ENCODE results near the gene MN1.
A peak's percentile ranks its signal among the peaks of the same experiment; 100 is the strongest.
"Not testable (repeated sequence)": the region's sequence is repeated elsewhere in the genome, so short reads cannot be mapped to it uniquely, and the experiment has no call there.

Gene MN1

DNA sequence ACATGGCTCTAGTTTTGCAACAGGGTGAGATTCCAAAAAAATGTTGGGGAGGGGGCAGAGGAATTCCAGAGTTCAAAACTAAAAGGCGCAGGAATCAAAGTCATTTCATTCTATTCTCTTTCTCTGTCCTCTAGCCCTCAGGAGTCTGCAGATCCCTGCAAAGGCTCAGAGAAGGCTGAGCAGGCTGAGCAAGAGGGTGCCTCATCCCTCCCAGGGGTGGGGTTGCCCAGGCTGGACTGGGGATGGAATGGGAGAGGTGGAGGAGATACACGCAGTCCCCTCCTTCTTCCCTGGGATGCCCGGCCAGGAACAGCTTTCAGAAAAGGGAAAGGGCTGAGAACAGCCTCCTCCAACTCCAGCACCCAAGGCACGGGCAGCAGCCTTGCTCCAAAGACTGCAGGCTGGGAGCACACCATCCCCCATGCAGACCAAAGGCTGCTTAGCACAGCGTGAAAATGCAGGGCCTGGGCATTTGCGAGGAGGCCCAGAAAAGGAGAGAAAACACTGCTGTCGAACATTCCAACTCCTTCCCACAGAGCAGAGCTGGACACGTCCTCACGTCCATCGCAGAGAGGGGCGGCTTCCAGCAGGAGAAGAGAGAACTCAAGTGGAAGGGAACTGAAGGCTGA, 51.8 kb downstream of the MN1 start:
- TF ChIP-seq, protein P1, sequence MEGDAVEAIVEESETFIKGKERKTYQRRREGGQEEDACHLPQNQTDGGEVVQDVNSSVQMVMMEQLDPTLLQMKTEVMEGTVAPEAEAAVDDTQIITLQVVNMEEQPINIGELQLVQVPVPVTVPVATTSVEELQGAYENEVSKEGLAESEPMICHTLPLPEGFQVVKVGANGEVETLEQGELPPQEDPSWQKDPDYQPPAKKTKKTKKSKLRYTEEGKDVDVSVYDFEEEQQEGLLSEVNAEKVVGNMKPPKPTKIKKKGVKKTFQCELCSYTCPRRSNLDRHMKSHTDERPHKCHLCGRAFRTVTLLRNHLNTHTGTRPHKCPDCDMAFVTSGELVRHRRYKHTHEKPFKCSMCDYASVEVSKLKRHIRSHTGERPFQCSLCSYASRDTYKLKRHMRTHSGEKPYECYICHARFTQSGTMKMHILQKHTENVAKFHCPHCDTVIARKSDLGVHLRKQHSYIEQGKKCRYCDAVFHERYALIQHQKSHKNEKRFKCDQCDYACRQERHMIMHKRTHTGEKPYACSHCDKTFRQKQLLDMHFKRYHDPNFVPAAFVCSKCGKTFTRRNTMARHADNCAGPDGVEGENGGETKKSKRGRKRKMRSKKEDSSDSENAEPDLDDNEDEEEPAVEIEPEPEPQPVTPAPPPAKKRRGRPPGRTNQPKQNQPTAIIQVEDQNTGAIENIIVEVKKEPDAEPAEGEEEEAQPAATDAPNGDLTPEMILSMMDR (conservative IDR thresholded peaks at IDR 0.05) = no peak

DNA sequence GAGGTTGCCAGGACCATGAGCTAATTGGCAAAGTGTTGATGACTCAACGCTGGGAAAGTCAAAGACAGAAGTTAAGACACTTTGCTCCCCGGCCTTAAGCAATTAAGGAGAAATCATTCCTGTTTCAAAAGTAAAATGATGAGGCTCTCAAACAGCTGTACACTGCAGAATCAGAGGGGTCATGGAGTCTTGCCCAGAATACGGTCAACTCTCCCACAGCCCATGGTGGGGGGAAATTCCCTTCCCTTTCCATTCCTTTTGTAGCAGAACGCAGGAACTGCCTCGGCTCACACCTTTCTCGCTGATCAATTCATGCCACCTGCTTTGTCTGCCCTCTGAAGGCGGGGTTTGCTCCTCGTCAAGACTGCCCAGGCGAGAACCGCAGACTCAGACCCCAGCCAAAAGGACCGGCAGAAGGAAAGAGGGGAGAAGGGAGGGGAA, 52.8 kb downstream of the MN1 start:
- no peak overlapping the region for H3K27ac ChIP-seq
- TF ChIP-seq, protein P1 (conservative IDR thresholded peaks at IDR 0.05) = no peak

More for the DNA sequence above, 51.8 kb downstream of the MN1 start:
- no peak overlapping the region for H3K27ac ChIP-seq

DNA sequence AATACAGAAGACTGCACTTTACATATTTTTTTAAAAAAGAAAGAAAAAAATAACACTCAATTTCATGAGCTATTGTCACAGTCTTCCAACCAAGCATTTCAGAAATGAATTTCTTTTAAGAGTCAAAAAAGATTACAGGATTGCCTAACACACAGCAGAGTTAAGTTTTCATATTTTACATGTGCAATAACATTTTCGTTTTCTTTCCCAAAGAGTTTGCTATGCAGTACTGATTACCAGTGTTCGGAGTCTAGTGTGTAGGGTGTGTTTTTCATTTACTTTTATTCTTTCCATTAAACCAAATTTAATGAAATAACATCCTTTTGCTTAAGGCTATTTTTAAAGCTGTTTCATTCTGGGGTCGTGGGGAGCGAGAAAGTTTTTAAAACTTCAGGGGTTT, 53.2 kb downstream of the MN1 start:
- no peak overlapping the region for H3K27ac ChIP-seq
- TF ChIP-seq, protein P1 (conservative IDR thresholded peaks at IDR 0.05) = no peak

DNA sequence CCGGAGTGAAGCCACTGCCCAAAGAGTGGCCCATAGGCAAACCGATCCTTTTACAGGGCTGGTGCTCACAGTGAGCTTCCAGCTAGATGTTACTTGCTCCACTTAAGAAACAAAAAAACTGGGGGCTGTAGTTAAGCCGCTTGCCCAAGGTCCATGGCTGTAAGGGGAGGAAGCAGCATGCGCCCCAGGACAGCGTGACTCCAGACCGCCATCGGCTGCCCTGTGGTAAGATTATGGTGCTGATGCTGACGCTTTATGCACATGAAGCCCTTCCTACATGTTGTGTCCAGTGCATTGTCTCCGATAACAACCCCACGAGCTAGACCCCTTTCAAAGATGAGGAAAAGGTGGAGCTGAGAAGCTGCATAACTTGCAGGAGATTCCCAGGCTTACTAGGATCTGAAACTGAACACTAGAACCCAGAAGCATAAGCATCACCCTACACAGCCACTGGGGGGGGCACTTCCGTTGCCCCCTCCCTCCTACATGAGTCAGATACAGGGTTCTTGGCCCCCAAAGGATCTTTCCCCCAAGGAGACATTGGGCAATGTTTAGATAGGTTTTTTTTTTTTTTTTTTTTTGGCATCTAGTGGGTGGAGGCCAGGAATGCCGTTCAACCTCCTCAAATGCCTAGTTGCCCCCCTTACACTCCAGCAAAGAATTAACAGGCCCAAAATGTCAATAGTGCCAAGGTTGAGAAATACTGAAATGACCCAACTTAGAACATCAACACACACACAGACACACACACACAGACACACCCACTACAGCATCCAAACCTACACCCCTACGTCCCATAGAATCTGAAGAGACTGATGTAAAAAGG, 53.9 kb downstream of the MN1 start:
- TF ChIP-seq, protein P1 (conservative IDR thresholded peaks at IDR 0.05) = 0 out of 2 replicates have a peak, but pooled peaks have one; percentile 7
- H3K27ac ChIP-seq = no peak overlapping the region

DNA sequence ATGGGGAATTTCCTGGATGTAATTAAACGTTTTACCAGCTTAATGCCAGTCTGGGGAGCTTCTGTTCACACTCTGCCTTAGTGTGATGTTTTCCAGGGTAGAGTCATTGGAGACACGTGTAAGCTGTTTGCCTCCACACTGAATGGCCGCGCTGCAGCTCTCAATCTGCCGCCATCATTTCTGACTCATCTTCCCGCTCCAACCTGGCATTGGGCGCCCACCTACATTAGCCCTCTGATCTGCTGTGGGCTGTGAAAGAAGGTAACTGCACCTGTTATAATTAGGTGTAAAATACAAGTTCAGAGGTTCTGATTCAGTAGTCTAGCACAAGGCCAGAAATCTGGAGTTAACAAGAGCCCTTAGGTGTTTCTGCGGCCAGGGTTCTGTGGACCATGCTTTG, 54.6 kb downstream of the MN1 start:
- H3K27ac ChIP-seq = no peak overlapping the region
- TF ChIP-seq, protein P1 (conservative IDR thresholded peaks at IDR 0.05) = no peak

DNA sequence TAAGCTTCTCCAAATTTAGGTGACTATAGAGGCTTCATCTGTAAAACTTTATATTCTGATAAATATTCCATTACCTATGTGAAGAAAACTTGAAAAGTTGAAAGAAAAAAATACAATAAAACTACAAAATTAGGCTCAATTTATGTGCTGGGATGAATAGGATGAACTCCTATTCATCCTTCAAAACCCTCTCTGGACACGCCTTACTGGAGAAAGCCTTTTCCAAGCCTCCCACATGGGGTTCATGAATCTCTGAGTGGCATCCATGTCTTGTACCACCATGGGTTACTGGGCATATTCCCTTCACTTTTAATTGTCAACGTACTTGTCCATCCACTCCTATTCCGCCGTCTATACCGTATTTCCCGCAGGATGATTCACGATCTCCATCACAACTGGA, 55.7 kb downstream of the MN1 start:
- TF ChIP-seq, protein P1 (conservative IDR thresholded peaks at IDR 0.05) = no peak
- H3K27ac ChIP-seq = no peak overlapping the region

DNA sequence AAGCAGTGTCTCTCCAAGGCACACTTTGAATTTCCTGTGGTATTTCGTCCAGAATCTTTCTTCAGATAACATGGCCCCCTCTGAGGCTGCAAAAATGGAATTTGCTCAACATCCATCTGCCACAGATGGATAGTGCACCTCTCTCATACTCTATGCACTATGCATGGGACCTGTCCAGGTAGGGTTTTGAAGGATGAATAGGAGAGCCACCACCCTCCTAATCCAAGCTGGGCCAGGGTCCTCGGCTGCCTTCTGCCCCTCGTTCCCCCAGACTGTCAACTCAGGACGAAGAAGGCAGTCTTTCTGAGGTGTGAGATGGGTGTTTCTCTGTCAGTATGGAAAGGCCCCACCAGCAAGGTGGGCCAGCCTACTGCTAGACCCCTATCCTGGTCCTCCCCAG, 56.4 kb downstream of the MN1 start:
- TF ChIP-seq, protein P1 (conservative IDR thresholded peaks at IDR 0.05) = no peak
- H3K27ac ChIP-seq = no peak overlapping the region

DNA sequence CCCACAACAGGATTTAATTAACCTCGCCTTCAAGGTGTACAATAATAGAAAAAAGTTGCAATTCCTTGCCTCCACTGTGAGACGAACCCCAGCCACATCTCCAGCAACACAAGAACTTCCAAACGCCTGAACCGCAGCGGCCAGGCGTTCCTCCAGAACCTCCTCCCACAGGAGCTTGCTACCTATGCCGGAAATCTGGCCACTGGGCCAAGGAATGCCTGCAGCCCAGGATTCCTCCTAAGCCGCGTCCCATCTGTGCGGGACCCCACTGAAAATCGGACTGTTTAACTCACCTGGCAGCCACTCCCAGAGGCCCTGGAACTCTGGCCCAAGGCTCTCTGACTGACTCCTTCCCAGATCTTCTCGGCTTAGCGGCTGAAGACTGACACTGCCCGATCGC, 57.5 kb downstream of the MN1 start:
- H3K27ac ChIP-seq = not testable (repeated sequence)

All from VCaP (cell line).